Colon (tissue), 2 donors: Measurements from ENCODE around the gene LCAT.

Experiments used
- FAIRE-seq: peaks from 2 replicates; lab custom pipeline; 2012; peaks lifted over from hg19 to GRCh38; lab: Jason Lieb, UNC
- donor health status: control.
- donor health status: control.

The LCAT gene

DNA sequence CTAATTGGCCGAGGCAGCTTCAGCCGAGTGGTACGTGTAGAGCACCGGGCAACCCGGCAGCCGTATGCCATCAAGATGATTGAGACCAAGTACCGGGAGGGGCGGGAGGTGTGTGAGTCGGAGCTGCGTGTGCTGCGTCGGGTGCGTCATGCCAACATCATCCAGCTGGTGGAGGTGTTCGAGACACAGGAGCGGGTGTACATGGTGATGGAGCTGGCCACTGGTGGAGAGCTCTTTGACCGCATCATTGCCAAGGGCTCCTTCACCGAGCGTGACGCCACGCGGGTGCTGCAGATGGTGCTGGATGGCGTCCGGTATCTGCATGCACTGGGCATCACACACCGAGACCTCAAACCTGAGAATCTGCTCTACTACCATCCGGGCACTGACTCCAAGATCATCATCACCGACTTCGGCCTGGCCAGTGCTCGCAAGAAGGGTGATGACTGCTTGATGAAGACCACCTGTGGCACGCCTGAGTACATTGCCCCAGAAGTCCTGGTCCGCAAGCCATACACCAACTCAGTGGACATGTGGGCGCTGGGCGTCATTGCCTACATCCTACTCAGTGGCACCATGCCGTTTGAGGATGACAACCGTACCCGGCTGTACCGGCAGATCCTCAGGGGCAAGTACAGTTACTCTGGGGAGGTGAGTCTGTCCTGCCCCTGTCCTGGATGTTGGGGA, 34.7 kb downstream of the LCAT start:
- FAIRE-seq, result no peak

DNA sequence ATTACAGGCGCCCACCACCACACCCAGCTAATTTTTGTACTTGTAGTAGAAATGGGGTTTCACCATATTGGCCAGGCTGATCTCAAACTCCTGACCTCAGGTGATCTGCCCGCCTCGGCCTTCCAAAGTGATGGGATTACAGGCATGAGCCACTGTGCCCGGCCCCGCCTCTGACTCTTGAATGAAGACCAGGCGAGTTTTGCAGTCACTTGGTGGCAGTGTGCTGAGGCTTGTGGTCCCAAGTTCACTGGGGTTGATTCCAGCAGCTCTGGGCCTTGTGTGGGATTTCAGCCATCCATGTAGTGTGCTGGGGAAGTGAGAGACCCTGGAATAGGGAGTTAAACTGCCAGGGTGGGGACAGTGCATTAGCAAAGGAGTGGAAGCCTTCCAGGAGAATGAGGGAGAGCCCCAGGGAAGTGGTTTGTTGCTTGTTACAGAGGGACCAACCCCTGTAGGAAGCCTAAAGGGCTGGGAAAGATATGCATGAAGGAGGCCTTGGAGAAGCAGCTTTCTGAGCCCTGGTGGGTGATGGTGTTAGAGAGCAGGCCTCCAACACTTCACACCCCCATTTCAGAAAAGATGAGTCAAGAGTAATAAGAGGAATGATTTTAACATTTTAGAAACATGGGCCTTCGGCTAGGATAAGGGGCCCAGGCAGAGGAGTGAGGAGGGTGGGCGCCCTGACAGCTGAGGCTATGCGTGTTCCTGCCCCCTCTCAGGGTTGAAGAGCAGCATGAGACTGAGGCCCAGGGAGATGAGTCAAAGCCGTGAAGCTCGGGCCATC, 36.3 kb downstream of the LCAT start:
- FAIRE-seq, result no peak

DNA sequence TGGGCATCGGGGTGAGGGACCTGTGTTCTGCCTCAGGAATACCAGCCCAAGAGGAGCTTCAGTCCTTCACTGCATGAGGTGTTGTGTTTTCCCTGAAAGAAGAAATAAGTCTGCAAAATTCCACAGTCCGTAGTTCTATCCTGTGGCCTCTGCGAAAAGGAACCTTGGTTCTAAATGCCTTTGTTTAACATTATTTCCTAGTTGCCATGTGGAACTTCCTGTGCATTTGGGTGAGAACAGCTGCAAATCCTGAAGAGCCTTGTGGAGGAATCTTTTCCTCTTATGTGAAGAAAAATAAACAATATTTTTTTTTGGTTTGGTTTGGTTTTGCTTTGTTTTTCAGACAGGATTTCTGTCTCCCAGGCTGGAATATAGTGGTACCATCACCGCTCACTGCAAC, 41.1 kb downstream of the LCAT start:
- no peak for FAIRE-seq

DNA sequence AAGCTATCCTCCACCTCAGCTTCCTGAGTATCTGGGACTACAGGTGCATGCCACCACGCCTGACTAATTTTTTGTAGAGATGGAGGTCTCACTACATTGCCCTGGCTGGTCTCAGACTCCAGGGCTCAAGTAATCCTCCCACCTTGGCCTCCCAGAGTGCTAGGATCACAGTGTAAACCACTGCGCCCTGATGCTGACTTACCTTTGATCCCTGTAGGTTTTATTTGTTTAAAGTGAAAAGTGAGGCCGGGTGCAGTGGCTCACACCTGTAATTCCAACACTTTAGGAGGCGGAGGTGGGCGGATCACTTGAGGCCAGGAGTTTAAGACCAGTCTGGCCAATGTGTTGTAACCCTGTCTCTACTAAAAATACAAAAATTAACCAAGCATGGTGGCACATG, 42.2 kb downstream of the LCAT start:
- no peak for FAIRE-seq

DNA sequence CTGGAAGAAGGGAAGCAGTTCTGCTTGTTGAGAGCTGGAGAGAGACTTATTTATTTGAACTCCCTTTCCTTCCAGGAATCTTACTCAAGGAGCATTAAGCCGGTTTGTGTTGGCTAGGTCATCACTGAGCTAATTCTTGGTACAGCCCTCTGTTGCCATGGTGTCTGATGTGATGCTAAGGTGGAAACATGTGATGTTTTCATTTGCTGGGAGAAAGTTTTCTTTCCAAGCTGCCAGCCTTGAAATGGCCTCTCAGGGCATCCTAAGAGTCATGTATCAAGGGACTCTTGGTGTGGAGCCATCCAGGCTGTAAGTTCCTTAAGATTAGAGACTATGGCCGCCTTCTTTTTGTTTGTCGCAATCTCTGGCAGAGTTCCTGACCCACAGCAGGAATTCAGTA, 46.7 kb downstream of the LCAT start:
- no peak for FAIRE-seq

DNA sequence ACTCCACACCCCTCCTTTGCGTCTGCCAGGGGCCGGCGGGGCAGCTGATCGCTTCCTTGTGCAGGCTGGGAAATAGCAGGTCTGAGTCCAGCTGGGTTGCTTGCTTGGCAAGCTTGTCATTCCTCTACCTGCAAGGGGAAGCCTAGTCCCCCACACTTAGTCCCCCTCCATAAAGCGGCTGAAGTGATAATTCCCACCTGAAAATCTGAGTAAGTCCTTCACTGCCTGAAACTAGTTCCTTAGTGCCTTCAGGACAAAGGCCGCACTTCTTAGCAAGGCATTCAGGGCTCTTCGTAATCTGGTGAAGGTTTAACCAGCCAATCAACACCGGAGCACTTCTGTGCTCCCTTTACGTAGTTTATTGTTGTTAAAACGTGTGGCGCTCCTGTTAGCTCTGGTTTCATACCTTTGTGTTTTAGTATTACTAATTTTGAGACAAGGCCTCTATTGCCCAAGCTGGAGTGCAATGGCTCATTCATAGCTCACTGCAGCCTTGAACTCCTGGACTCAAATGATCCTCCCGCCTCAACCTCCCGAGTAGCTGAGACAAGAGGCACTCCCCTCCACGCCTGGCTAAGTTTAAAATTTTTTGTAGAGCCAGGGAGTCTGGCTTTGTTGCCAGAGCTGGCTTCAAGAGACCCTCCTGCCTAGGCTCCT, 50.0 kb downstream of the LCAT start:
- no peak for FAIRE-seq

DNA sequence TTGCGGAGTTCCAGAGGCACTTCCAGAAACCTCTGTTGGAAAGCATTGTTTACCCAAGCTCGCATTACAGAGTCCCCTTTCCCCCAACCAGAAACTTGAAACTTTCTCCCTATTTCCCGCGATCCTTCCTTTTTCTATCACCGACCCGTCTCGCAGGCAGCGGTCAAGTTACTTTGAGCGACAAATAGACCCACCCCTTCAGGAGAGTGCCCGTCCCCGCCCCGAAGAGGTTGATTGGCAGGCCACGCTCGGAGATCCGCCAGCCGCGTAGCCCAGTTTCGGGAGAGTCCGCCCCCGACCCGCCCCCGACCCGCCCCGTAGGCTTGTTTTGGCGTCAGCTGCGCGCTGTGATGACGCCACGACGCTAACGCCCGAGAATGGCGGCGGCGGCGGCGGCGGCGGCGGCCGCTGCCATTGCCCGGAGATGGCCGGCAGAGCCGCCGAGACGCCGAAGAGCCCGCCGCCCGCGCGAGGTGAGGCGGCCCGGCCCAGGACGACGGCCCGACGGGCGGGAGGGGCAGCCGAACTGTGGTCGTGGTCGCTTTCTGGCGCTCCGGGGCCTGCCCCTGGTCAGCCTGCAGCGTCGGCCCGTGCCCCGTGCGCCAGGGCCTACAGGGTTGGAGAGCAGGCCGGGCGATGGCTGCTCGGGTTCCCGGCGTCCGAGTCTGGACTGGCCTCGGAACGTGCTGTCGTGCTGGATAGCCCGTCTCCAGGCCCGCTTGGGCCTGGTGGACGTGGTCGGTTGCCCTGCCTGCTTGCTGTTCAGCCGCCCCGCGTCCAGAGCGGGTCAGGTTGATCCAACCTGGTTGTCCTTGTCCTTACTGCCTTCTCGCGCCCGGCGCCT, 50.8 kb downstream of the LCAT start, which contains the start of gene PSKH1:
Gene PSKH1 (plus strand): TSS at position 356 of the 844 bp plus-strand sequence. CDS start 15,496 bp downstream, outside the sequence.
- FAIRE-seq, result no peak

DNA sequence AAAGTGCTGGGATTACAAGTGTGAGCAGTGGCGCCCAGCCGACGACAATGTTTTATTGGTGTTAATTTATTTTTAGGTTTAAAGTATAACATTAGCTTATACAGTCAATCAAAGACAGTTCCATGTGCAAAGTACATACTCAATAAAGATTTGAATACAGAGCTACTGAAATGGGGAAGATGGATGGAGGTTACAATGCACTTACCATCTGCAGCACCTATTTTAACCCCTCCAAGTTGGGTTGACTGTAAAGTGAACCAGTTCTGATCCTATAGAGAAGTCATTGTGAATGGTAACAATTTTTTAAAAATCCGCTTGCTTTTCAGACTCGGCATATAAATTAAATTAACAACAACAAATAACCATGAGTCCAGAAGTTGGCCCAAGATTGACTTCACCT, 51.5 kb downstream of the LCAT start:
- no peak for FAIRE-seq
